ENCODE results near the gene TUT4. TPM values are rescaled to one million over a fixed set of nuclear protein-coding genes. Genes with fewer than 3 reads are reported as not detected.

TUT4 gene
- total and polyA plus RNA-seq, 2 donors (not counting 3 experiments of a cell fraction or from before 2014, with no cell fraction given), result 24.7 to 41.2 TPM

DNA sequence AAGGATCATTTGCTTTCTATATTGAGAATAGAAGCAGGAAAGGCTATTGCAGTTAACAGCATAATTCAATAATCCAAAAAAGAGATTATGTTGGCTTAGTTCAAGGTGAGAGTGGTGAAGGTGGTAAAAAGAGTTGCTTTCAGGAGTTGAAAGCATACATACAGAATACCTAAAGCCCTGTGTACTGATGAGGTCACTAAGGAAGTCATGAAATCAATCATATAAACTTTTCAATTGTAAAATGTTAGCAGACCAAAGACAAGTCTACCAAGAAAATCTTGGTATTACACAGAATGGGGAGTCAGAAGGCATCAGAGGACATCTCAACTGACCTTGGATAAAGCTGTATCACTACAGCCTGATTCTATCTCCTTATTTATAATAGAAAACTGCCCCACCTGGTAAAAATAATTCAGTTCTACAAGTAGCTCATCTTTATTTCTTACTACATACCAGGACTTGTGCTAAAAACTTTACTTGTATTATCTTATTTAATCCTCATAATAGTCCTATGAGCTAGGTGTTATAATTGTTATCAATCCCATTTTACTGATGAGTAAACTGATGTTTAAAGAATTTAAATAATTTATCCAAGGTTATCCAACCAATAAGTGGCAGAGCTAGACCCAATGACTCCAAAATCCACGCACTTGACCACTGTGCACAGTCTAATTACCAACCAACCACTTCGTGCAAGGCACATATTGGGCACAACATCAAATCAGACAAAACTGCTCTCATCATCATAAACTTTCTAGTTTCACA is 40.9 kb downstream of the TUT4 start:
- Histone ChIP-seq H3K9me1 (replicated peaks; ENCODE audit: control insufficient read depth, extremely low read depth, insufficient read depth, low read length) (no peaks in the 10 kb centered on the region), H3K4me1 (ENCODE audit: control insufficient read depth, extremely low read depth, insufficient read depth, low read length) (no peaks in the 10 kb centered on the region), H3K9ac (replicated peaks; ENCODE audit: extremely low read depth, insufficient read depth, low read length) (no peak overlapping the region), H2AFZ (ENCODE audit: low read depth, low read length) (no peak overlapping the region), H3K4me2 (ENCODE audit: insufficient read depth, low read length) (no peak overlapping the region), H4K20me1 (replicated peaks; ENCODE audit: control insufficient read depth, extremely low read depth, insufficient read depth, low read length) (no peaks in the 10 kb centered on the region), H3K9me3 (replicated peaks; ENCODE audit: control insufficient read depth, insufficient read depth, low read length) (no peaks in the 10 kb centered on the region), H3K79me2 (ENCODE audit: control insufficient read depth, insufficient read depth, low read length) (no peaks in the 10 kb centered on the region), H3K4me3 (replicated peaks in 1 of 3; ENCODE audit: insufficient read depth in 1 of 3, low read depth in 1 of 3, low read length in 3 of 3) (no peak overlapping the region), H3K27ac (ENCODE audit: insufficient read depth, low read depth, low read length) (no peak overlapping the region), H3K36me3 (ENCODE audit: control insufficient read depth in 2 of 2, extremely low read depth in 1 of 2, insufficient read depth in 2 of 2, low read length in 2 of 2) (peaks cover 0 to 4% of the 10 kb centered on the region in 2 experiments), H3K27me3 (ENCODE audit: control insufficient read depth in 2 of 2, insufficient read depth in 2 of 2, low read length in 2 of 2) (no peaks in the 10 kb centered on the region)
- POLR2A ChIA-PET, result no interaction called here
- no peak for TF ChIP-seq MYC (IDR thresholded peaks at IDR 0.05; ENCODE audit: low read depth, low read length)
- no peak for TF ChIP-seq POLR2AphosphoS5 (IDR thresholded peaks at IDR 0.05; ENCODE audit: insufficient read depth, low read depth, low read length)
- TF ChIP-seq FOS (IDR thresholded peaks at IDR 0.05; ENCODE audit: borderline replicate concordance, insufficient read depth, low read length), result no peak
- TF ChIP-seq, protein P1, sequence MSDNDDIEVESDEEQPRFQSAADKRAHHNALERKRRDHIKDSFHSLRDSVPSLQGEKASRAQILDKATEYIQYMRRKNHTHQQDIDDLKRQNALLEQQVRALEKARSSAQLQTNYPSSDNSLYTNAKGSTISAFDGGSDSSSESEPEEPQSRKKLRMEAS (IDR thresholded peaks at IDR 0.05; ENCODE audit: insufficient read depth, insufficient read length), result no peak
- no peak for TF ChIP-seq JUN (IDR thresholded peaks at IDR 0.05; ENCODE audit: borderline replicate concordance, insufficient read depth, insufficient read length, low read depth)
- TF ChIP-seq EZH2 (IDR thresholded peaks at IDR 0.05; ENCODE audit: borderline replicate concordance, low read depth, low read length, severe bottlenecking), result no peak
- TF ChIP-seq, protein P2, sequence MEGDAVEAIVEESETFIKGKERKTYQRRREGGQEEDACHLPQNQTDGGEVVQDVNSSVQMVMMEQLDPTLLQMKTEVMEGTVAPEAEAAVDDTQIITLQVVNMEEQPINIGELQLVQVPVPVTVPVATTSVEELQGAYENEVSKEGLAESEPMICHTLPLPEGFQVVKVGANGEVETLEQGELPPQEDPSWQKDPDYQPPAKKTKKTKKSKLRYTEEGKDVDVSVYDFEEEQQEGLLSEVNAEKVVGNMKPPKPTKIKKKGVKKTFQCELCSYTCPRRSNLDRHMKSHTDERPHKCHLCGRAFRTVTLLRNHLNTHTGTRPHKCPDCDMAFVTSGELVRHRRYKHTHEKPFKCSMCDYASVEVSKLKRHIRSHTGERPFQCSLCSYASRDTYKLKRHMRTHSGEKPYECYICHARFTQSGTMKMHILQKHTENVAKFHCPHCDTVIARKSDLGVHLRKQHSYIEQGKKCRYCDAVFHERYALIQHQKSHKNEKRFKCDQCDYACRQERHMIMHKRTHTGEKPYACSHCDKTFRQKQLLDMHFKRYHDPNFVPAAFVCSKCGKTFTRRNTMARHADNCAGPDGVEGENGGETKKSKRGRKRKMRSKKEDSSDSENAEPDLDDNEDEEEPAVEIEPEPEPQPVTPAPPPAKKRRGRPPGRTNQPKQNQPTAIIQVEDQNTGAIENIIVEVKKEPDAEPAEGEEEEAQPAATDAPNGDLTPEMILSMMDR (IDR thresholded peaks at IDR 0.05; ENCODE audit: extremely low read depth in 1 of 2, insufficient read depth in 1 of 2, low read depth in 1 of 2, low read length in 2 of 2), result no peak
- TF ChIP-seq POLR2A (IDR thresholded peaks at IDR 0.05; ENCODE audit: low read depth, low read length), result no peak
- TF ChIP-seq GATA2 (IDR thresholded peaks at IDR 0.05; ENCODE audit: insufficient read depth, insufficient read length, low read depth, low read length), result no peak
- dilution Hi-C loops (cut with MboI; ENCODE audit: extremely low pct_ligation_motif_present, low sequenced_read_pairs) (no loop called here), intact Hi-C loops (cut with micrococcal nuclease) (loop anchor here (10.0 kb wide), 1 partner anchor 57 kb away; no protein-coding TSS in a partner anchor)
- FAIRE-seq (no peak), DNase-seq (ENCODE audit: low read depth, low spot score) (no peak)
- CTCF ChIA-PET, result interaction anchor here (0.9 to 1.3 kb wide), 2 partner anchors 8 to 17 kb away, joined by 3 read pairs; no protein-coding TSS in a partner anchor
- no TSS peak for BruUV-seq (replicated peaks)

All from endothelial cell of umbilical vein (primary cell).